ENCODE data around the gene GASK1B. TPM values are rescaled to one million over a fixed set of nuclear protein-coding genes. Genes with fewer than 3 reads are reported as not detected.

Gene GASK1B
- total and polyA plus RNA-seq, 2 of the 13 experiments (the other 11 are each of a cell fraction or from before 2014, with no cell fraction given), result 29.1 to 40.4 TPM

GRCh38 chr4:158217763-158218162, 44.9 kb upstream of the GASK1B start:
- Histone ChIP-seq H3K27ac (ENCODE audit: extremely low read length, insufficient read depth, low read length) (no peak overlapping the region), H3K27me3 (ENCODE audit: control insufficient read depth in 1 of 2, insufficient read depth in 2 of 2, low read length in 2 of 2) (no peaks in the 10 kb centered on the region), H4K20me1 (ENCODE audit: insufficient read depth, low read length) (no peaks in the 10 kb centered on the region), H3K4me1 (ENCODE audit: insufficient read depth, low read length) (no peaks in the 10 kb centered on the region), H3K4me2 (ENCODE audit: low read depth, low read length) (no peak overlapping the region), H3K9me3 (ENCODE audit: low read length) (no peaks in the 10 kb centered on the region), H2AFZ (ENCODE audit: low read length) (no peak overlapping the region), H3K9ac (ENCODE audit: insufficient read depth, low read depth, low read length) (no peak overlapping the region), H3K79me2 (ENCODE audit: insufficient read depth, low read length) (no peaks in the 10 kb centered on the region), H3K4me3 (replicated peaks in 1 of 3; ENCODE audit: insufficient read depth in 1 of 3, low read depth in 2 of 3, low read length in 3 of 3) (no peak overlapping the region), H3K36me3 (replicated peaks in 1 of 2; ENCODE audit: control insufficient read depth in 1 of 2, insufficient read depth in 2 of 2, low read length in 2 of 2) (peaks cover 0 to 1% of the 10 kb centered on the region in 2 experiments; a peak in 3 of 5 replicates)
- no TSS peak for BruUV-seq (replicated peaks)
- TF ChIP-seq ISL2 (CRISPR knock-in tag; IDR thresholded peaks at IDR 0.05) (no peak), GTF2F1 (IDR thresholded peaks at IDR 0.05; ENCODE audit: low read length) (no peak), ATF2 (CRISPR knock-in tag; IDR thresholded peaks at IDR 0.05) (no peak), ZBTB20 (CRISPR knock-in tag; IDR thresholded peaks at IDR 0.05; ENCODE audit: borderline replicate concordance, low read depth) (no peak), CSRNP1 (CRISPR knock-in tag; IDR thresholded peaks at IDR 0.05) (no peak), ZNF331 (CRISPR knock-in tag; IDR thresholded peaks at IDR 0.05) (no peak), IKZF1 (IDR thresholded peaks at IDR 0.05) (no peak), CREB1 (IDR thresholded peaks at IDR 0.05) (no peak), CREB1 (CRISPR knock-in tag; IDR thresholded peaks at IDR 0.05) (no peak), ZNF878 (CRISPR knock-in tag; IDR thresholded peaks at IDR 0.05) (no peak), NFYB (CRISPR knock-in tag; IDR thresholded peaks at IDR 0.05) (no peak), MAFK (conservative IDR thresholded peaks at IDR 0.05 in 1 of 2, IDR thresholded peaks at IDR 0.05 in 1 of 2; ENCODE audit: low read length in 2 of 2) (no peak), JUND (CRISPR knock-in tag; IDR thresholded peaks at IDR 0.05) (no peak)
- DNase-seq (ENCODE audit: low spot score) (no peak), FAIRE-seq (no peak), ATAC-seq (no peak)
- 94% methylated on average over 5 of the region's 5 CpGs for WGBS (ENCODE audit: low lambda C conversion rate)
- ChIA-PET POLR2A (no interaction called here), CTCF (ENCODE audit: low intra/inter-chr PET ratio, low total read pairs) (no interaction called here)
- intact Hi-C loops (cut with micrococcal nuclease; ENCODE audit: unreplicated experiment), result no loop called here
- in situ Hi-C loops (cut with HindIII; ENCODE audit: extremely low pct_ligation_motif_present, low pct_unique_long_range_greater_than_20kb), result no loop called here
